ENCODE results near the gene ASF1A.

The ASF1A gene

DNA sequence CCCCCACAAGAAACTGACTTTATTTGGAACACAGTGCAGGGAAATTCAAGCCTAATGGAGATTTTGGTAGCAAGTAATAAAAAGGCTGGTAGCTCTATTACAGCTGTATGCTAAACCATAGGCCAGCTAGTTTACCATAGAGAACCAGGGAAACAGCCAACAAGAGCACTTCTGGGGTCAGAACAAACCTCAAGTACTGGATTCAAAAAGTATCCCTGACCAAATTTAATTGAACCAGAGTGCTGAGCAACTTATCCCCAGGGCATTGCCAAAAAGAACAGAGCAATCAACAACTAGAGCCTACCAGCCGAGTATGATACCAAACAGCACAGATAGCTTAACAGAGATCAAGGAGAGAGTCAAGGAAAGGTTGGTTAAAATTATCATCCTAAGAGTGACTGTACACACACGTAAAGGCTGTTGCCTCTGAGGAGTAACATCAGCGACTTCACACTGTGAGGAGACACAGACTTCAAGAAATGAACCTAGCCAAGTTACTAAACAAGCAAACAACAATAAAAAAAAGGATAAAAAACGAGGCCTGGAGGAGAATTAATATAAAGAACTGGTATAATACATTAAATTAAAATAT is 11.5 kb upstream of the ASF1A start:
- DNase-seq: no peak

DNA sequence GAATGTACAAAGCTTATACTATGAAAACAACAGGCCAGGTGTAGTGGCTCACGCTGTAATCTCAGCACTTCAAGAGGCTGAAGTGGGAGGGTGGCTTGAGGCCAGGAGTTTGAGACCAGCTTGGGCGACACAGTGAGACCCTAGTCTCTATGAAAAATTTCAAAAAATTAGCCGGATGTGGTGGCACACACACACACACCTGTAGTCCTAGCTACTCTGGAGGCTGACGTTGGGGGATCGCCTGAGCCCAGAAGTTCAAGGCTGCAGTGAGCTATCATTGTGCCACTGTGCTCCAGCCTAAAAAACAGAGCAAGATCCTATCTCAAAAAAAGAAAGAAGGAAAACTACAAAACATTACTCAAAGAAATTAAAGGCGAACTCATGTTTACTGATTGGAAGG is 7.3 kb upstream of the ASF1A start:
- no peak for DNase-seq

DNA sequence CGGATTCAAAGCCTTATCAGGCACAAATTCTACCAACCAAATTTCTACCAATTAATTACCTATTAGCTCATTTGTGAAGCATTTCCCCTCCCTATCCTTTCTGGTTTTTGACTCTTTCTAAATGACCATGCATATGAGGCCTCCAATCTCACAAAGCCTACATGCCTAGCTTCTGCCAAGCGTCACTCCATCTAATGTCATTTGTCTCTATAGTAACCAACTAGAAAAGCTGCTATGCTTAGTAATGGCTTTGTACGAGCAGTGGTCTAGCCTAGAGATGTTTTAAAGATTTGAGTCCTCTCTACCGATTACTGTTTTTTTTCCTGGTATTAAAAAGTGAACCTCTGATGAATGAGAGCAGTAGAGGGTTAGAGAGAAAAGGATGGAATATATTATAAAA is 4.8 kb upstream of the ASF1A start:
- DNase-seq: no peak

DNA sequence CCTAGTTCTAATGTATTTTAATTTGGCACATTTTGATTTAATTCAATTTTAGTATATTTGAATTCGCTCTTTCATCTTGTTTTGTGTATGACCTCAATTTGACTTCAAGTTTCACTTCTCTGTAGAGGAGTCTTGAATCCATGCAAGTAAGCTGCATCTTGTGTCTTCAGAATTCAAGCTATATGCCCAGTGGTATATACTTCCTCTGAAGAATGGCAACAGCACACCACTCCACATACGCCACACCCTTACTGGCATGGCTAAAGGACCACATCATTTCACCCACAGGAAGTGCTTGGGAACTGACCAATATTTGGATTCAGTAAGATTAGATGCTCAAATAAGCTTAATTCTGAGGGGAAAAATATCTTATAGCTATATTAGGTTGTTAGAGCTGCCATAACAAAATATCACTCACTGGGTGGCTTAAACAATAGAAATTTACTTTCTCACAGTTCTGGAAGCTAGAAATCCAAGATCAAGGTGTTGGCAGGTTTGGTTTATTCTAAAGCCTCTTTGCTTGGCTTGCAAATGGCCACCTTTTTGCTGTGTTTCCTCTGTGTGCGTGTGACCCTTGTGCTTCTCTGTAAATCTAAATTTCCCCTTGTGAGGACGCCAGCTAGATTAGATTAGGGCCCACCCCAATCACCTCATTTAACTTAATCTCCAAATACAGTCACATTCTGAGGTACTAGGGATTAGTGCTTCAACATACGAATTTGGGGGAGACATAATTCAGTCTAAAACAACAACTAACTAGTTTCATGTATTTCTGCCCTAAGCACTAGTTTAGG is 2.8 kb upstream of the ASF1A start:
- no peak for DNase-seq

DNA sequence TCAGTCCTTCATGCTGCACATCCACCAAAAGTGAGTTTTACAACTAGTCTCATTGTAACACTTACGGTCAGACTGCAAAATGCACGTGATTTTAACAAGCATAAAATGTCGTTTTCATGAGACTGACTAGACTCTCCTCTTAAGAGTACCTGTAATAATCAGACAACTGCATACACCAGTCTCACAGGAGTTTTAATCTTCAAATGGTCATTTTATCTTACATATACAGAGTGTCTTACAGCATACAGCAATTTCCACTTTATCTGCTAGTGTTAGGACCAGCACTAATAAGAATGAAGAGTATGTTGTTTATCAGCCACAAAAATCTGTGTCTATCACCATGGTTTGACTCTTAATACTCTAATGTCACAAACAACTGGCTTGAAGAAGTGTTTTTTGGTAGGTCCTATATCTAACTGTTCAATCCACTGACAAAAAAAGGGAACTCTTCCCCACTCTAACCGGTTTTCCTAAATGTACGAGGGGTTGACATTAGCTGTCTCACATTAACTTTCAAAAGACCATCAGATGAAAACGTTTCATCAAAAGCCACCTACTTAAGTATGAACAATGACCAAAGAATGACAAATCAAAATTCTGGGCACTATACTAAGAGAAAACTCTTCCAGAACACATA is 1.5 kb upstream of the ASF1A start:
- DNase-seq: no peak

DNA sequence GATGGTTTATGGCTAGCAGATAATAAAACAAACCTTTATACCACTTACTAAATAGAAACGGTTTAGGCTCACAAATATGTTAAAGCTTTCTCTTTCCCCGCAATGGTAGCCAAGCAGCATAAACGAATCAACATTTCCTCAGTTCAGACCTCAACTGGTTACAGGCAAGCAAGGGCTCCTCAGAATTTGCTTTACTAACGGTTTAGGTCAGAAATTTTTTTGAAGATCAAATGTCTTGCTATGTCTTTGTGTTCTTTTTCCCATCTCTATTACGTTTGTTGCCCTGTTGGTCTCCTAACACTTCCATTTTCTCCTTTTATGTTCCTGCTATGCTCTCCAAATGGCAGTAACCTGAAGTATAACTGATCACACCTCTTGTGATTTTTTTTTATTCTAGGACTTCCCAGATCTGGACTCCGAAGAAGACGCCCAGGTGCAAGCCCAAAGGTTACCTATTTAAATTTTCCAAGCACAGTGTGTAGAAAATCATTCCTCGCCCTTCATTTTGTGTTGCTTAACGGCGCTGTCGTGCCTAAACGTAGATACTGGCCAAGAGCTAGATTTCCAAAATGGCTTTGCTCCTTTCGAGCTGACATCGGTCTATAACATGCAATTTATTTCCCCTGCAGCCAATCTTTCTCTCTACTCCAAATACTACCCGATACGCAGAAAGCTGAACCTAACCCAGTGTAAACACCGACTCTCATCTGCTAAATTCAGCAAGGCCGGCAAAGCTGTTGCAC is 717 bp upstream of the ASF1A start:
- peak; percentile 24 to 31 for DNase-seq

DNA sequence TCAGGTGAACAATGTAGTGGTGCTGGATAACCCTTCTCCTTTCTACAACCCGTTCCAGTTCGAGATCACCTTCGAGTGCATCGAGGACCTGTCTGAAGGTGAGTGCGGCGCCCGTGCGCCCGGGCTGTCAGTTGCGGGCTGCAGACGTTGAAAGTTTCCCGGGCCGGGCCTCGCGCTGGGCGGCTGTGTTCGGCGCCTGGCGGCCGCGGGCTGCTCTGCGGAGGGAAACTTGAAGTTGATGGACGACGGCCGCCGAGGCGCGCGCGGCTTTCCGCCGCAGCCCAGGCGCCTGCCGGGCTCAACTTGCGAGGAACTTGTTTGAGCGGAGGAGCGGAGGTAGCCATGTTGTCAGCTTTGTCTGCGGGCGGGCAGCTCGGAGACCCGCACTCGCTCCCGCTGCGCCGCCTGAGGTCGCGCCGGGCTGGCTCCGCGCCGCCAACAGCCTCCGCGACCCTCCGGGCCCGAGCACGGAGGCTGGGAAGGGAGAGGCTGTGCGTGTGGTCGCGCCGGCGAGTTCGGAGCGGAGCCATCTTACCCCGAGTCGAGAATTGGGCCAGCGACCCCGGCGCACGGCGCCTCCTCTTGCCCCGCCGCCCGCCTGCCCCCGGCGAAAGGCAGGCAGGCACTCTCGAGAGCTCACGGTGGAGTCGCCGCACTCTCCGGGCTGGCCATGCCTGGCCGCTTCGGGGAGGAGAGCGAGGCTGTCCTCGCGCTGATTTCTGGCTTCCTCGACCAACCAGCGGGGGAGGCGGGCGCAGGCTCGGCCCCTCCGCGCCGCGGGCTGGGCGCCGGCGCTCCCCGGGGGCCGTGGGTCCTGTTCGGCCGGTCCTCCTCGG is 691 bp downstream of the ASF1A start:
- DNase-seq: peak; percentile 50 to 52

DNA sequence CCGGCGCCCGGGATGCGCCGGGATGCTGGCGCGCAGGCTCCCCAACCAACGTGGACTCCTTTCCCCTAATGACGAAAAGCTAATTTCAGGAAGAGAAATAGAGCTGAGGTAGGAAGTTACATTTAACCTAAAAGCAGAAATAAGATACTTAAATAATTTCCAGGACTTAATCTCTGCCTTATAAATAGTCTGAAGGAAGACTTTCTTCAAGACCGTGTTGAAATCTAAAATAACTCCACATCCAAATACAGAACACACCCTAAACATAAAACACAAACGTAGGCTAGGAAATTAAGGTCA is 1.3 kb downstream of the ASF1A start:
- no peak for DNase-seq

DNA sequence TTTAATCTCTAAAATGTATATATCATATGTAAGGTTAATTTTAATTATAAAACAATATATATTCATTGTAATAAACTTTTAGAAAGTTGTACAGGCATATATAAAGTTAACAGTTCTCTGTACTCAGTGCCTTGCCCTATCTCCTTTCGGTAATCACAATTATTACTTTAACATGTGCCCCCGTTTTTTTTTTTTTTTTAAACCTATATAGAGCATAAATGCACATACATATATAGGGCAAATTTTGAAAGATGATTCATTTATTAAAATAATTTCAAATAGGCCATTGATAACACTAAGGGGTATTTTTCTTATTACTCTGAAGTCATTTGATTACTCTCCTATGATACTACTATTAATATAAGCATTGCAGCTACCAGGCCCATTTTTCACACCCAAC is 1.9 kb downstream of the ASF1A start:
- no peak for DNase-seq

DNA sequence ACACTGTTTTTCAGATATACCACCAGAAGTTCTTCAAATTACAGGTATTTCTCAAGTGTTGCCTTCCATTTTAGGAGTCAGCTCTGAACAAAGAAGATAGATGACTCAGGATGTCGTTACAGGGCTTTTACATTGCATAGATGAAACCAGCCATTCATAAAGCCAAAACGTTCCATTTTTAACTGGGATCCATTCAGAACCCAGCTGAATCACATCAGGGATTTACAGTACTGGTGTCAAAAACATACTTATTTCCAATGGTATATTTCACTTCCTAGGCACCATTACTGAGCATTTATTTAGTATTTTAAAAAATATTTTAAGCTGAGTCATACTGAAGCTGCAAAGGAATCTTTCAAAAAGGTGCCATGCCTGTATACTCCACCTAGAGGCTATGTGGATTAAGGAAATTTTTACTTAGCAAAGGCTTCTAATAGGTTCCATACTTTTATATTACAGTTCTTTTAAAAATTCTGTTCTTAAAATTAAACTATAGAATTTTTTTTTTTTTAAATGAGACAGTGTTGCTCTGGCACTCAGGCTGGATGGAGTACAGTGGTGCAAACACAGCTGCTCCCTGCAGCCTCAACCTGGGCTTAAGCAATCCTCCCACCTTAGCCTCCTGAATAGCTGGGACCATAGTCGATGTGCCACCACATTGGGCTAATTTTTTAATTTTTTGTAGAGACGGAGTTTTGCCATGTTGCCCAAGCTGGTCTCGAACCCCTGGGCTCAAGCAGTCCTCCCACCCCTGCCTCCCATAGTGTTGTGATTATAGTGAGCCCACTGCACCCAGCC is 2.6 kb downstream of the ASF1A start:
- DNase-seq: no peak

DNA sequence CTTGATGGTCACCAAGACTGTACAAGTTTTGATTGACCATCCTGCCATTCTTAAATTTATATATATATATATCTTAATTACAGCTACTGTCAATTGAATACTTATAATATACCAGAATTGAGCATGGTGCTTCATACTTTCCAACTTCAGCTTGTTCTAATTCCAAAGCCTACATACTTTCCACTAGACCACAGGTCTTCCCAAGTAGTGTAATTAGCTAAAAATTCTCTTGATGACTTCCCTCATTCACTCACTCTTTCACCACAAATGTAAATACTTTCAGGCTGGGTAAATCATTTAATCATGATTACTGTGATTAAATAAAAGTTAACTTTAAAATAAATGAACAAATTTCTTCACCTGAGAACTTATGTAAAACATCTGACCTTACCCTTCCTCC is 3.4 kb downstream of the ASF1A start:
- DNase-seq: no peak

DNA sequence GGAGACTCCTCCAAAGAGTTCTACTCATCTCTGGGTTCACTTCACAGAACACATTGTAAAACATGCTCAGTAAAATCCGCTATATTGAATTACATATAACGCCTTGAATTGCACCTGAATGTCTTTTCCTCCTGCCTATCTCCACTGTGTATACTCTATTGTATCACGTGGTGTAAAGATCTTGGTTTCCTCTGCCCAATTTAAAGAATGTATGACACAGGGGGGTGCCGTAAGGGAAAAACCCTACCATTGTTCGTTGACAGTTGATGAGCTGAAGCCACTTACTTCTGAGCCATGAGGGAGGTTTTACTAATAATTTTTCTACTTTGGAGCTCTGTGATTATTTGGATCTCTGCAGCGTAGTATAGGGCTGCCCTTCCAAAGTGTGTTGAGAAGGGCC is 6.0 kb downstream of the ASF1A start:
- DNase-seq: no peak

DNA sequence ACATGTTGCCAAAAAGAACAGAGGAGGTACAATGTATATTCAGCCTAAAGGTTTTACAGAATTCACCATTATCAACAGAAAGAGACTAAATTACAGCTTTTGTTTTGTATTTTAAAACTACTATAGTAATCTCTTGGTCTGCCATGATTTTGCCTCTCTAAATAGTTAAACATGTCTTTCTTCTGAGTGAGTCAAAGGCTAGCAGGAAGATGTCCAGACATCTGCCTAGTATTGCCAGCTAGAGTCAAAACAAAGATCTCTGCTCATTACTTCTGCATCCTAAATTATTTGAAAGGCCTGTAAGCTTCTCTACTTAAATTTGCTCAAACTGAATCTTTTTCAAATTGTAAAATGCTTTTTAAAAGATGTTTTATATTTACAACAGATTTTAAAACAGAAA is 8.8 kb downstream of the ASF1A start:
- DNase-seq: no peak

DNA sequence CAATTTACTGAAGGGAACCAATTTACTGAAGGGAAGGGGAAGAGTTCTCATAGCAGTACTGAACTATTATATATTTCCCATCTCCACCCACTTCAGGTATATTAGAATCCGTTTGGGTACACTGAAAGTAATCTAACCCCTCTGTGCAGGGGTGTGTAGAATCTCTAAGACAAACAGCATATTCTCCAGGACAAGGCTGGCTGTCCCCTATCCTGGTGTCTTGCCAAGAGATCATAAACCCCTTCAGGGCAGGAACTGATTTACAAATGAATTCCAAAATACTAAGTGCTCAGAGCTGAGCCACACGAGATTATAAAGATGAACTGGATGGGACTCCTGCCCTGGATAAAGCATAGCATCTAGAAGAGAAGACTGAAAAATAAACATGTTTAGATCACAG is 9.2 kb downstream of the ASF1A start:
- no peak for DNase-seq

DNA sequence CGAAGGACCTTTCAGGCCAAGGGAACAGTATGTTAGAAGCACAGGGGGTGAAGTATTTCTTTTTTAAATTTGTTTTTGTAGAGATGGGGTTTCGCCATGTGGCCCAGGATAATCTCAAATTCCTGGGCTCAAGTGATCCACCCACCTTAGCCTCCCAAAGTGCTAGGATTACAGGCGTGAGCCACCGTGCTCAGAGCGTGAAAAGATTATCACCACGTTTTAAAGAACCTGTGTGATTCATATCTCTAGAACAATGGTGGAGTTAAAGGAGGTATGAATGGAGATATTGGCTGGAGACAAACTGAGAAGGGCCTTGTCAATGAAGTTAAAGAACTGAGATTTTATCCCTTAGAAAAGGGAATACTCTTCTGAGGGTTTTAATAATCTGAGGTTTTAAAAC is 9.7 kb downstream of the ASF1A start:
- no peak for DNase-seq

DNA sequence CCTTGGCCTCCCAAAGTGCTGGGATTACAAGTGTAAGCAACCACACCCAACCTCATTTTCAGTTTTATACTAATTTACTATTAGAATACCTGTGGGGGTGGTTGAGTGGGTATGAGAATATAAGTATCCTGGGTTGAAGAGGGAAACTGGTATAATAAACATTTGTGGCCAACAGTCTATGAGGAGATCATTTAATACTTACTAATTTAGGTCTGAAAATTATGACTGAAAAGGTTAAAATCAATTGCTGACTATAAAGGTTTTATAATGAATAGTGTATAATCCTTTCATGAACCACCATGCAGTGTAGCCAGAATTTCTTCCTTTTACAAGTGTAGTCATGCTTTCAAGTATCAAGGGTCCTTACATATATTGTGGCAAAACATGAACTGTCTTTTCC is 11.1 kb downstream of the ASF1A start:
- DNase-seq: no peak

DNA sequence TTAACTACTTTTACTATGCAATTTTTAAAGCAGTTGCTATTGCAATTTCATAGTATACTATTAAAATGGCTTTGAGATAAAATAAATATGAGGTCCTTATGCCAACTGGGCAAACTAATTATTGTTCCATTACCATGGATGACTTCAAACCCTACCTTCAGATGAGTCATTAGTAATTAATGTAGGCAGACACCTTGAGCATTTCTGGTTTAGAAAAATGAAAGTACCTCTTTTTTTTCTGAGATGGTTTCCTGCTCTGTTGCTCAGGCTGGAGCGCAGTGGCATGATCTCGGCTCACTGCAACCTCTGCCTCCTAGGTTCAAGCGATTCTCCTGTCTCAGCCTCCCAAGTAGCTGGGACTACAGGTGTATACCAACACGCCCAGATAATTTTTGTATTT is 11.9 kb downstream of the ASF1A start:
- no peak for DNase-seq

DNA sequence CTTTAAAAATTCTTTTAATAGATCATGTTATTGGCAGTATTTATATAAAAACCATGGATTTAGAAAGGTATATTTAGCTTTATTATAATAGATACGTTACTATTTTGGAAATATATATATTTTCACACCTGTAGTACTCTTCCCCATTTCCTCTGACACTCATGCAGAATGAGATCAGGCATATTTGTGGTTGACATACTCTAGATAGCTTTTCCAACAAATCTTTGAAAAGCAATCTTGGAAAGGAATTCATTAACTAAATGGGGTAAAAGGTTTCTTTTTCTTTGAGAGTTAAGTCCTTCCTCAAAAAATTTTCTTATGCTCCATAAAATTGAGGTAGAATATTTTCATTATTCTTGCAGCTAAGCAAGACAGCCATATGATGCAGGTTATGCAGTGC is 14.5 kb downstream of the ASF1A start:
- no peak for DNase-seq

DNA sequence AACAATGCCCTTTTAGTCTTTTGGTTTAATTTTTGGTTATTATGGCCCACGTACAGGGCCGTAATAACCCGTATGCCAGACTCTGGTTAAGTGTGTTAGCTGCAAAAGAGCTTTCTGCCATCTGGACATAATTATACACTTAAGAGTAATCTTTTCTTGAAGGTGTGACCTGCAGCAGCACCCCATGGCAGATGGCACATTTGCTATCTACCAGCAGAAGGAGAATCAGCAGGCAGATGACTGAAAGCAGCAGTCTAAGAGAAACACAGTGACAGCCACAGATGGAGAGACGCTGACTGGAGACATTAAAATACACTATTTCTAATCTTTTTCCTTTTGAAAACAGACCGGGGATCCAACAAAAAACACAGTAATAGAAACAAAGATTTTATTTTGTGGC is 18.7 kb downstream of the ASF1A start:
- no peak for DNase-seq

DNA sequence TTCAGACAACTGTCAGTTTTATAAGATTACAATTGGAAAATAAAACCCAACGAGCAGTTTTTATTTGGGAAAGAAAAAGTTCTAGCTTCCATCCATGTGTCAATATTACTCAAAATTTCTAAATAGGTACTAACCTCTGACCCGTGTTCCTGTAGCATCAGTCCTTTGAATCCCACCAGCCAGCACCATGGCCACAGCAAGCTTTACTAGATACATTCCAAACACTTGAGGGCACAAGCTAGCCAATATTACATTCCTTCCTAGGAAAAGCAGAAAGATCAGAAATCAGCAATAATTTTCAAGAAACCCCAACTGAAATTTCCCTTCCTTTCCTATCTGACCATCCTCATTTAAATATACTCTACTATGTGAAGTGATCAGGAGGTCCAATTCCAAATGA is 19.2 kb downstream of the ASF1A start:
- no peak for DNase-seq

DNA sequence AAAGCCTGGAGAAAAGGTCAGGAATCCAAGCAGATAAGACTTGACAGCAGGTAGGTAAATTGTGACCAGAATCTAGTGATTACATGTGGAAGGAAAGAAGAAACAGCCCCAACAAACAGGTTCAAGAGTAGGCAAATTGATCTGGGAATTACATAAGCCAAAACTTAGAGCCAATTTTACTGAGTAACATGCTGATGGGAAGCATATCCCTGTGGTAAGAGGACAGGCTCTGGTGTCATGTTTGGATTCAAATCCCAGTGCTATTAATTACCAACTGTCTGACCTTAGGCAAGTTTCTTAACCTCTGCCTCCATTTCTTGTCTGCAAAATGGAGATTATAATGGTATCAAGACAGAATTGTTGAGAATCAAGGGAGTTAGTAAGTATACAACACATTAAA is 20.6 kb downstream of the ASF1A start:
- DNase-seq: no peak
